GM18858 (cell line): ENCODE results near the gene SLC2A13.
"Not testable (repeated sequence)": the region's sequence is repeated elsewhere in the genome, so short reads cannot be mapped to it uniquely, and the experiment has no call there.

ENCODE experiments used
- ATAC-seq: cut with Tn5 transposase; IDR thresholded peaks from one replicate; pipeline ENCODE4 v1.9.1; 2021; ENCODE audit not compliant: unreplicated experiment

SLC2A13 gene

GRCh38 chr12:40044396-40044795 is 61.5 kb downstream of the SLC2A13 start:
- no peak for ATAC-seq

GRCh38 chr12:40039598-40039997 is 66.3 kb downstream of the SLC2A13 start:
- ATAC-seq, result no peak

GRCh38 chr12:40038619-40039018 is 67.3 kb downstream of the SLC2A13 start:
- ATAC-seq, result no peak

- no peak for ATAC-seq
Observed at GRCh38 chr12:40034712-40035111, 71.2 kb downstream of the SLC2A13 start.

- no peak for ATAC-seq
Observed at GRCh38 chr12:40034156-40034555, 71.7 kb downstream of the SLC2A13 start.

GRCh38 chr12:40033242-40033630 is 72.6 kb downstream of the SLC2A13 start:
- ATAC-seq, result no peak

- ATAC-seq, result no peak
Observed at GRCh38 chr12:40032433-40033241, 73.2 kb downstream of the SLC2A13 start.

GRCh38 chr12:40031965-40032364 is 73.9 kb downstream of the SLC2A13 start:
- ATAC-seq, result no peak

- not testable (repeated sequence) for ATAC-seq
Observed at GRCh38 chr12:40030970-40031369, 74.9 kb downstream of the SLC2A13 start.

GRCh38 chr12:40028296-40028695 is 77.6 kb downstream of the SLC2A13 start:
- no peak for ATAC-seq

- no peak for ATAC-seq
Observed at GRCh38 chr12:40022850-40023249, 83.0 kb downstream of the SLC2A13 start.

GRCh38 chr12:40020261-40020691 is 85.6 kb downstream of the SLC2A13 start:
- ATAC-seq, result no peak

- ATAC-seq, result no peak
Observed at GRCh38 chr12:40017488-40017887, 88.4 kb downstream of the SLC2A13 start.

GRCh38 chr12:40016980-40017379 is 88.9 kb downstream of the SLC2A13 start:
- no peak for ATAC-seq

GRCh38 chr12:40015881-40016280 is 90.0 kb downstream of the SLC2A13 start:
- no peak for ATAC-seq

GRCh38 chr12:40015345-40015744 is 90.5 kb downstream of the SLC2A13 start:
- ATAC-seq, result no peak

GRCh38 chr12:40013847-40014246 is 92.0 kb downstream of the SLC2A13 start:
- no peak for ATAC-seq

- no peak for ATAC-seq
Observed at GRCh38 chr12:40013292-40013691, 92.6 kb downstream of the SLC2A13 start.

- ATAC-seq, result no peak
Observed at GRCh38 chr12:40012711-40013110, 93.2 kb downstream of the SLC2A13 start.

- ATAC-seq, result no peak
Observed at GRCh38 chr12:40011775-40012129, 94.1 kb downstream of the SLC2A13 start.

- peak; percentile 93 for ATAC-seq
Observed at GRCh38 chr12:40010899-40011774, 94.7 kb downstream of the SLC2A13 start.
